Lower leg skin (tissue), 3 donors: ENCODE data around the gene FICD.

Experiments used
- CTCF ChIP-seq, 3 donors: fragments of 450-650 bp; IDR thresholded peaks; one replicate each; pipeline ENCODE4 v1.5.1; 2016; ENCODE audit warnings: antibody characterized with exemption in 3 of 3, mild to moderate bottlenecking in 3 of 3, moderate library complexity in 2 of 3
- POLR2A ChIP-seq, 2 donors: fragments of 450-650 bp; IDR thresholded peaks; one replicate each; pipeline ENCODE4 v1.6.1; 2016 to 2017; ENCODE audit warnings: antibody characterized with exemption in 2 of 2, mild to moderate bottlenecking in 1 of 2, moderate library complexity in 1 of 2

- TF ChIP-seq CTCF (IDR thresholded peaks at IDR 0.05), result no peak
- no peak for TF ChIP-seq POLR2A (IDR thresholded peaks at IDR 0.05)
These were observed 3.8 kb downstream of the FICD start for GRCh38 chr12:108518716-108519496.
